ENCODE data around the gene PROCR.

GRCh38 chr20:35133031-35133430, 38.8 kb upstream of the PROCR start:
- TF ChIP-seq NFRKB (IDR thresholded peaks at IDR 0.05) (no peak), FOXK2 (IDR thresholded peaks at IDR 0.05) (no peak), SUZ12 (IDR thresholded peaks at IDR 0.05) (no peak), HDGF (IDR thresholded peaks at IDR 0.05; ENCODE audit: borderline replicate concordance) (no peak), BHLHE40 (IDR thresholded peaks at IDR 0.05; ENCODE audit: borderline replicate concordance) (no peak), TARDBP (IDR thresholded peaks at IDR 0.05) (no peak), ARNT (IDR thresholded peaks at IDR 0.05) (no peak), ELF4 (IDR thresholded peaks at IDR 0.05) (no peak), L3MBTL2 (conservative IDR thresholded peaks at IDR 0.05) (no peak)

Data from HEK293T (cell line).